Measurements from ENCODE around the gene KRTAP3-1. TPM values are rescaled to one million over a fixed set of nuclear protein-coding genes. Genes with fewer than 3 reads are reported as not detected.

The KRTAP3-1 gene
- total and polyA plus RNA-seq, 4 experiments from 2014 or later, result not detected

DNA sequence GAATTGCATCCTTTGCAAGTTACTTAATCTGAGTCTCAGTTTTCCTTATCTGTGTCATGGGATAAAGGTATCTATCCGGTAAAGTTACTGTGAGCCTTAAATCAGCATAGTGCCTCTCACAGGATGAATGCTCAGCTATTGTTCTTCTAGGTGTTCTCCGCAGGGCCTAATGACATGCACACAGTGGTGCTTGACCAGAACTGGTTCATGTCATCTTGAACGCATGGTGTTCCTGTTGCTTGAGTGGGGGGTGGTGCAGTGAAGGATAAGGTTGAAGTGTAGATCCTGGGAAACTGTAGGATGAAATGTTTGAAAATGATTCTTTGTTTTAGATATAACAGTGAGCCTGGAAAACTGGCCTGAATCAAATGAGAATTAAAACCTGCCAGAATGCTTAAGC lies 28.8 kb downstream of the KRTAP3-1 start:
- H3K27ac Mint-ChIP-seq, result no peak overlapping the region
- Histone ChIP-seq H3K9me3 (ENCODE audit: control insufficient read depth in 1 of 2, low read length in 2 of 2) (no peaks in the 10 kb centered on the region), H3K4me1 (ENCODE audit: insufficient read depth, low read length) (no peaks in the 10 kb centered on the region), H3K27me3 (ENCODE audit: insufficient read depth, low read length) (peaks cover 8% of the 10 kb centered on the region), H3K27ac (ENCODE audit: low read depth, low read length) (no peak overlapping the region), H3K36me3 (ENCODE audit: insufficient read depth, low read length) (no peaks in the 10 kb centered on the region), H3K4me3 (ENCODE audit: low read length in 2 of 2) (no peak overlapping the region)
- DNase-seq, result no peak
- CTCF ChIA-PET (ENCODE audit: partially characterized antibody), result no interaction called here
- H3K4me1 Mint-ChIP-seq, result no peaks in the 10 kb centered on the region
- no peaks in the 10 kb centered on the region for H3K9me3 Mint-ChIP-seq
- POLR2A ChIA-PET (ENCODE audit: partially characterized antibody), result no interaction called here
- no peaks in the 10 kb centered on the region for H3K36me3 Mint-ChIP-seq
- peaks cover 12 to 17% of the 10 kb centered on the region in 2 donors for H3K27me3 Mint-ChIP-seq
- intact Hi-C loops (cut with micrococcal nuclease), result no loop called here
- H3K4me3 Mint-ChIP-seq, result no peak overlapping the region

DNA sequence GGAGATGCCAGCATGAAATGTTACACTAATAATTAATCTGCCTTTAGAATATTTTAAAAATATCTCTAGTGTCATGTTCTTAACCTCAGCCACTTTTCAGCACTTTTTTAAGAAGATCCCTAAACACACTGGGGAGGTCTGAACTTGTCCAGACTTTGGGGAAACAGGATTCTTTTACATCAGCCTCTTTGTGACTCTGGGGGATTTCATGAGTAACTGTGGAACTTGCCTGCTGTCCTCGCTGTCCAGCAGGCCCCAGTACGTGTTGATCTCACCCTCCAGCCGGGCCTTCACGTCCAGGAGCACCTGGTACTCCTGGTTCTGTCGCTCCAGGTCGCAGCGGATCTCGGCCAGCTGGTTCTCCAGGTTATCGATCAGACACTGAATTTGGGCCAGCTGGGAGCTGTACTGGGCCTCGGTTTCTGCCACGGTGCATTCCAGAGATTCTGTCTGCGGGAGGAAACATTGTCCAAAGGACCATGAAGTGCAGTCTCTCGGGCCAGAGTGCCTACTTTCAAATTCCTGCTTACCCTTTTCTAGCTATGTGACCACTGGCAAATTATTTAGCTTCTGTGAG lies 30.3 kb downstream of the KRTAP3-1 start:
- Mint-ChIP-seq H3K27me3 (peaks cover 12 to 14% of the 10 kb centered on the region in 2 donors), H3K9me3 (no peaks in the 10 kb centered on the region), H3K36me3 (no peaks in the 10 kb centered on the region), H3K27ac (no peak overlapping the region), H3K4me1 (no peaks in the 10 kb centered on the region), H3K4me3 (no peak overlapping the region)
- intact Hi-C loops (cut with micrococcal nuclease), result no loop called here
- H3K27me3 ChIP-seq (ENCODE audit: insufficient read depth, low read length), result peaks cover 8% of the 10 kb centered on the region
- H3K36me3 ChIP-seq (ENCODE audit: insufficient read depth, low read length), result no peaks in the 10 kb centered on the region
- CTCF ChIA-PET (ENCODE audit: partially characterized antibody), result no interaction called here
- no peak overlapping the region for H3K27ac ChIP-seq (ENCODE audit: low read depth, low read length)
- H3K9me3 ChIP-seq (ENCODE audit: control insufficient read depth in 1 of 2, low read length in 2 of 2), result no peaks in the 10 kb centered on the region
- no peak overlapping the region for H3K4me3 ChIP-seq (ENCODE audit: low read length in 2 of 2)
- no peak for DNase-seq
- POLR2A ChIA-PET (ENCODE audit: partially characterized antibody), result no interaction called here
- H3K4me1 ChIP-seq (ENCODE audit: insufficient read depth, low read length), result no peaks in the 10 kb centered on the region

DNA sequence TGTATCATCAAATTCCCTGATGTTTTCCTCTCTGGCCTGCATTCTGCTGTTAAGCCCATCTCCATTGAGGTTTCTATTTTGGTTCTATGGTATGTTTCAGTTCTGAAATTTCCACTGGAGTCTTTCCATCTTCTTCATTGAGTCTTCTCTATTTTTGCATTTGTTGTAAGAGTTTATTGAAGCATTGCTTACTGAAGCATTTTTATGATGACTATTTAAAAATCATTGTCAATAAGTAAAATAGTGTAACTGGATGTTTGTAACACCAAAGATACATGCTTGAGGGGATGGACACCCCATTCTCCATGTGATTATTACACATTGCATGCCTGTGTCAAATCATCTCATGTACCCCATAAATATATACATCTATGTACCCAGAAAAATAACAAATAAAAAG lies 33.4 kb downstream of the KRTAP3-1 start:
- CTCF ChIA-PET (ENCODE audit: partially characterized antibody), result no interaction called here

GRCh38 chr17:40974366-40974765 lies 34.6 kb downstream of the KRTAP3-1 start:
- no peaks in the 10 kb centered on the region for H3K9me3 ChIP-seq (ENCODE audit: control insufficient read depth in 1 of 2, low read length in 2 of 2)
- no peak overlapping the region for H3K27ac ChIP-seq (ENCODE audit: low read depth, low read length)
- no peaks in the 10 kb centered on the region for H3K4me1 ChIP-seq (ENCODE audit: insufficient read depth, low read length)
- H3K4me3 ChIP-seq (ENCODE audit: low read length in 2 of 2), result no peak overlapping the region
- H3K27me3 ChIP-seq (ENCODE audit: insufficient read depth, low read length), result peaks cover 8% of the 10 kb centered on the region
- Mint-ChIP-seq H3K27ac (no peak overlapping the region), H3K27me3 (peaks cover 8 to 14% of the 10 kb centered on the region in 2 donors), H3K4me1 (no peaks in the 10 kb centered on the region), H3K4me3 (no peak overlapping the region), H3K9me3 (no peaks in the 10 kb centered on the region), H3K36me3 (no peaks in the 10 kb centered on the region)
- DNase-seq, result no peak
- H3K36me3 ChIP-seq (ENCODE audit: insufficient read depth, low read length), result no peaks in the 10 kb centered on the region
- intact Hi-C loops (cut with micrococcal nuclease), result no loop called here
- ChIA-PET CTCF (ENCODE audit: partially characterized antibody) (no interaction called here), POLR2A (ENCODE audit: partially characterized antibody) (no interaction called here)

More for the DNA sequence above, 33.4 kb downstream of the KRTAP3-1 start:
- Mint-ChIP-seq H3K36me3 (no peaks in the 10 kb centered on the region), H3K9me3 (no peaks in the 10 kb centered on the region), H3K4me1 (no peaks in the 10 kb centered on the region), H3K4me3 (no peak overlapping the region), H3K27ac (no peak overlapping the region), H3K27me3 (peaks cover 11 to 17% of the 10 kb centered on the region in 2 donors)
- Histone ChIP-seq H3K9me3 (ENCODE audit: control insufficient read depth in 1 of 2, low read length in 2 of 2) (no peaks in the 10 kb centered on the region), H3K4me3 (ENCODE audit: low read length in 2 of 2) (no peak overlapping the region), H3K36me3 (ENCODE audit: insufficient read depth, low read length) (no peaks in the 10 kb centered on the region), H3K27me3 (ENCODE audit: insufficient read depth, low read length) (peaks cover 8% of the 10 kb centered on the region), H3K27ac (ENCODE audit: low read depth, low read length) (no peak overlapping the region), H3K4me1 (ENCODE audit: insufficient read depth, low read length) (no peaks in the 10 kb centered on the region)
- POLR2A ChIA-PET (ENCODE audit: partially characterized antibody), result no interaction called here
- no peak for DNase-seq
- intact Hi-C loops (cut with micrococcal nuclease), result no loop called here

DNA sequence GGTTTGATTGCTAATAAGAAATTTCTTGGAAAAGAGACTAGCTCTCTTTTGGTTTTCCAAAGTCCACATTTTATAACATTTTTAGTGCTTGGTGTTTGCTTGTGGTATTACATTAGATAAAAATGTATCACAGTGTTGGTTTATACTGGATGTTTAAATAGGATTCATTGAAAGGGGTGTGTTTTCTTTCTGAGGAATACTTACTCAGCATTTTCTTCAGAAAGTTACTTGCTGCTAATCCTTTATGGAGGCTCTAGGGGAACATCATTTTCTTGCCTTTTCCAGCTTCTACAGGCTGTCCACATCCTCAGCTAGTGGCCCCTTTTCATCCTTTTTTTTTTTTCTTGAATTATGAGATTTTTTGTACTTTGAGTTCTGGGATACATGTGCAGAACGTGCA lies 41.3 kb downstream of the KRTAP3-1 start:
- Mint-ChIP-seq H3K36me3 (no peaks in the 10 kb centered on the region), H3K4me3 (no peak overlapping the region), H3K27ac (no peak overlapping the region), H3K4me1 (peaks cover 0 to 3% (median 0%) of the 10 kb centered on the region in 4 donors), H3K9me3 (peaks cover 0 to 4% (median 0%) of the 10 kb centered on the region in 8 donors), H3K27me3 (peaks cover 4 to 11% of the 10 kb centered on the region in 2 donors)
- Histone ChIP-seq H3K4me1 (ENCODE audit: insufficient read depth, low read length) (no peaks in the 10 kb centered on the region), H3K27me3 (ENCODE audit: insufficient read depth, low read length) (no peaks in the 10 kb centered on the region), H3K4me3 (ENCODE audit: low read length in 2 of 2) (no peak overlapping the region), H3K27ac (ENCODE audit: low read depth, low read length) (no peak overlapping the region), H3K36me3 (ENCODE audit: insufficient read depth, low read length) (no peaks in the 10 kb centered on the region), H3K9me3 (ENCODE audit: control insufficient read depth in 1 of 2, low read length in 2 of 2) (no peaks in the 10 kb centered on the region)
- POLR2A ChIA-PET (ENCODE audit: partially characterized antibody), result no interaction called here
- DNase-seq, result no peak
- CTCF ChIA-PET (ENCODE audit: partially characterized antibody), result no interaction called here
- intact Hi-C loops (cut with micrococcal nuclease), result no loop called here

DNA sequence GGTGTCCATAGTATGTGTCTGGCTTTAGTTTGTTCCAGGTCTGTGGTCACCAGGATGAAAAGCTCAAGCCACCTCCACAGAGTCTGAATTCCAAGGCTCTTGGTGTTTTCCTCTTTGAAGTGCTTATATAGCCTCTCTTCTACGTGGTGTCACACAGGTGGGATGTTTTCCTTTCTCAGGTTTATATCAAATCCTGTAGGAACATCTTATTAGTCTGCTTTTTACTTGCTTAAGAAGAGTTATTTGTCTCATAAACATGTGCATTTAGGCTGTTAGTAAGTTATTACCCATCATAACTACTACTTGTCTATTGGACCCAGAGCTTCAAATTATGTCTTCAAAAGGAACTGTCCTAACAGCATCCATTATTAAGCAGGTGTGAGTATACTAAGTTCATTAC lies 42.1 kb downstream of the KRTAP3-1 start, which contains the start of gene KRT39:
Gene KRT39, minus strand, starts transcription at position 101 of the 400 bp plus-strand sequence. Its CDS starts 92 bp downstream, at position 9.
- Histone ChIP-seq H3K27me3 (ENCODE audit: insufficient read depth, low read length) (no peaks in the 10 kb centered on the region), H3K27ac (ENCODE audit: low read depth, low read length) (no peak within 1 kb of the TSS), H3K4me3 (ENCODE audit: low read length in 2 of 2) (no peak within 1 kb of the TSS), H3K9me3 (ENCODE audit: control insufficient read depth in 1 of 2, low read length in 2 of 2) (no peaks in the 10 kb centered on the region), H3K4me1 (ENCODE audit: insufficient read depth, low read length) (no peaks in the 10 kb centered on the region), H3K36me3 (ENCODE audit: insufficient read depth, low read length) (no peaks in the 10 kb centered on the region)
- no peaks in the 10 kb centered on the region for H3K36me3 Mint-ChIP-seq
- no peak within 1 kb of the TSS for H3K27ac Mint-ChIP-seq
- ChIA-PET CTCF (ENCODE audit: partially characterized antibody) (interaction anchor here (1.4 kb wide), 1 partner anchor 15 kb away, joined by 4 read pairs; no protein-coding TSS in a partner anchor), POLR2A (ENCODE audit: partially characterized antibody) (no interaction called here)
- H3K27me3 Mint-ChIP-seq, result peaks cover 2 to 9% of the 10 kb centered on the region in 2 donors
- no peak within 1 kb of the TSS for H3K4me3 Mint-ChIP-seq
- no peak for DNase-seq
- peaks cover 0 to 3% (median 0%) of the 10 kb centered on the region in 4 donors for H3K4me1 Mint-ChIP-seq
- intact Hi-C loops (cut with micrococcal nuclease), result no loop called here
- peaks cover 0 to 4% (median 0%) of the 10 kb centered on the region in 8 donors for H3K9me3 Mint-ChIP-seq

DNA sequence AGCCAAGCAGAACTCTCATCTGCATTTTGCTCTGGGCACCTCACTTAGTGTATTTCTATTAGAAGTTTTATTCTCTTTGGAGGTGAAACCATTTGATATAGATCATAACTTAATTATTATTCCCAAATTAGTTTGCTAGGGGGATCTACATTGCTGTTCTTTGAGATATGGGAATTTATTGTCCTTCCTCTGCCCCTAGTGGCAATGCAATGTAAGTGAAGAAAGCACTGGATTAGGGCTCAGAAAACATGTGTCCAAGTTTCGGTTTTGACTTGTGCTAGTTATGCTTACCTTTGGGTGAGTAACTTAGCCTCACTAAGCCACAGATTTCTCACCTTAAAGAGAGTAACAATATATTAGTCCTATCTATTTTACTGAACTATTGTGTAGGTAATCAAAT lies 45.1 kb downstream of the KRTAP3-1 start:
- no peak overlapping the region for H3K4me3 Mint-ChIP-seq
- Histone ChIP-seq H3K27ac (ENCODE audit: low read depth, low read length) (no peak overlapping the region), H3K4me1 (ENCODE audit: insufficient read depth, low read length) (no peaks in the 10 kb centered on the region), H3K36me3 (ENCODE audit: insufficient read depth, low read length) (no peaks in the 10 kb centered on the region), H3K4me3 (ENCODE audit: low read length in 2 of 2) (no peak overlapping the region), H3K27me3 (ENCODE audit: insufficient read depth, low read length) (no peaks in the 10 kb centered on the region), H3K9me3 (ENCODE audit: control insufficient read depth in 1 of 2, low read length in 2 of 2) (no peaks in the 10 kb centered on the region)
- peaks cover 0 to 3% (median 0%) of the 10 kb centered on the region in 4 donors for H3K4me1 Mint-ChIP-seq
- ChIA-PET CTCF (ENCODE audit: partially characterized antibody) (interaction anchor here (0.8 to 2.3 kb wide), 5 partner anchors 11 to 359 kb away, joined by 3 to 7 read pairs (median 5); no protein-coding TSS in a partner anchor), POLR2A (ENCODE audit: partially characterized antibody) (no interaction called here)
- no peak overlapping the region for H3K27ac Mint-ChIP-seq
- peaks cover 2 to 4% of the 10 kb centered on the region in 2 donors for H3K27me3 Mint-ChIP-seq
- H3K36me3 Mint-ChIP-seq, result no peaks in the 10 kb centered on the region
- H3K9me3 Mint-ChIP-seq, result peaks cover 0 to 4% (median under 1%) of the 10 kb centered on the region in 8 donors
- intact Hi-C loops (cut with micrococcal nuclease), result no loop called here
- peak in 4 of 5 donors; percentile 12 to 17 (median 14) for DNase-seq
